ENCODE data around the gene CEACAM7.
A peak's percentile ranks its signal among the peaks of the same experiment; 100 is the strongest.

Gene CEACAM7

DNA sequence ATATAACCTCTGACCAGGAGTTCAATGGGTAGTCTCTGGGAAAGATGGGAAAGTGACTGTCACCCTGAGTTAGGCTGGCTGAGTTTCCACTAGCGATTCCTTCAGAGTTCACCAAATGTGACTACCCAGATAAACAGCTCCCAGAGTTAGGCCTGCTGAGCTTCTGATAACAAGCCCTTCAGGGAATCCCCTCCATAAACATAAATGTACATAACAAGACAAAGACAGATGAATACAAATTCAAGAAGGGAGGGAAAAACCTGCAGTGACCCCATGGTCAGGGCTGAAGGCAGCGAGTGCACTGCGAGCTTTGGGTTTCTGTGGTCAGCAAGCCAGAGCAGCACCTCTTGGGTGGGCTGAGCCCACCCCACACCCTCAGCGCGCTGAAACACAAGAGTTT lies 35.8 kb downstream of the CEACAM7 start:
- no peak for TF ChIP-seq POLR2A (IDR thresholded peaks at IDR 0.05; ENCODE audit: low read depth, low read length)
- no peak for DNase-seq (ENCODE audit: insufficient read length, low spot score)
- FAIRE-seq, result no peak

DNA sequence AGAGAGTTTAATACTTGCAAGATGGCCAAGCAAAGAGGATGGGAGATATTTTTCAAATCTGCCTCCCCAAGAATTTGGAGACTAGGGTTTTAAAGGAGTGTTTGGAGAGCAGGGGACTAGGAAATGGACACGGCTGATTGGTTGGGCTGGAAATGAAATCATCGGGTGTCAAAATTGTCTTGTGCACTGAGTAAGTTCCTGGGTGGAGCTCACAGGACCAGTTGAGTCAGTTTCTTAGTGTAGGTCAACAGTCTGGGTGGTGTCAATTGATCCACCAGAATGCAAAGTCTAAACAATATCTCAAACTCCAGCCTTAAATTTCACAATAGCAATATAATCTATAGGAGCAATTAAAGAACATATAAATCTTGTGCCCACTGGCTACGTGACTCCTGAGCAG lies 38.2 kb downstream of the CEACAM7 start:
- DNase-seq (ENCODE audit: insufficient read length, low spot score) (no peak), FAIRE-seq (no peak)
- no peak for TF ChIP-seq POLR2A (IDR thresholded peaks at IDR 0.05; ENCODE audit: low read depth, low read length)

DNA sequence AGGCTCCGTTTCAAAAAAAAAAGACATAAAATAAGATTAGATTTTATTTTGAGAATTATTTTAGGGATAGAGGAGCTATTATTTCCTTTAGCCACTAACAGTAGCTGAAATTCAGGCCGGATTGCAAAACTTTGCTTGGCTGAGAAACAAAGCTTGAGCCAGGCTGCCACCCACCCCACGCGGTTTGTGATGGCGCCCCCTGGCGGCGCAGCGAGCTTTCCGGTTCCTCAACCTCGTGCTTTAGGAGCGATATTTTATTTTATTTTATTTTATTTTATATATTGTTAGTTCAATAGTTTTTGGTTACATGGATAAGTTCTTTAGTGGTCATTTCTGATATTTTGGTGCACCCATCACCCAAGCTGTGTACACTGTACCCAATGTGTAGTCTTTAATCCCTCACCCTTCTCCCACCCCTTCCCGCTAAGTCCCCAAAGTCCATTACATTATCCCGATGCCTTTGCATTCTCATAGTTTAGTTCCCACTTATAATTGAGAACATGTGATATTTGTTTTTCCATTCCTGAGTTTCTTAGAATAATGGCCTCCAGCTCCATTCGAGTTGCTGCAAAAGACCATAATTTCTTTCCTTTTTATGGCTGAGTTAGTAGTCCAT lies 41.4 kb downstream of the CEACAM7 start:
- FAIRE-seq (no peak), DNase-seq (ENCODE audit: insufficient read length, low spot score) (no peak)
- TF ChIP-seq POLR2A (IDR thresholded peaks at IDR 0.05; ENCODE audit: low read depth, low read length), result no peak

DNA sequence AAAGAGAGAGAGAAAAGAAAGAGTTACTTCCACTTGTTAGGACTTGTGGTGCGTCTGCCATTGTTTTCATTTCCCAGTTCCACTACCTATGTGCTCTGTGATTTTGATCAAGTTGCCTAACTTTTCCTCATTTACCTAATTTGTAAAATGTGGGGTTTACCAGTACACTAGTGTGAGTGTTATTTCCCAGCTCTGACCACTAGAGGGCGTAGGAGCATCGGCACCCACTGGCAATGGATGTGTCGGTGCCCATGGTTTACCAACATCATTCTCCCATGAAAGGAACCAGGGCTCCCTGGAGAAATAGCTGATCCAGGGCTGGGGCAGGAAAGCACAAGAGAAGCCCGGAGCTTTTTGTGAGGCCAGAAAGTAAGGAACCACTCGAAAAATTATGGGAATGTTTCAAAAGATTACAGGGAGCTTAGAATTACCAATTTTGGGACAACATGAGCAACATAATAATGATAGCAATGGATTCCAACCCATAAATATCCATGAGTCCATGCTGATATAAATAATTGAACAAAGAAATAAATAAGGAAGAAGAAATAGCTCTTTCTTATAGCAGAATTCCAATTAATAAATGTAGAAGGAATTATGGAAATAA lies 46.1 kb downstream of the CEACAM7 start:
- peak; percentile 83 for DNase-seq (ENCODE audit: insufficient read length, low spot score)
- FAIRE-seq, result peak; percentile 75
- TF ChIP-seq POLR2A (IDR thresholded peaks at IDR 0.05; ENCODE audit: low read depth, low read length), result no peak

DNA sequence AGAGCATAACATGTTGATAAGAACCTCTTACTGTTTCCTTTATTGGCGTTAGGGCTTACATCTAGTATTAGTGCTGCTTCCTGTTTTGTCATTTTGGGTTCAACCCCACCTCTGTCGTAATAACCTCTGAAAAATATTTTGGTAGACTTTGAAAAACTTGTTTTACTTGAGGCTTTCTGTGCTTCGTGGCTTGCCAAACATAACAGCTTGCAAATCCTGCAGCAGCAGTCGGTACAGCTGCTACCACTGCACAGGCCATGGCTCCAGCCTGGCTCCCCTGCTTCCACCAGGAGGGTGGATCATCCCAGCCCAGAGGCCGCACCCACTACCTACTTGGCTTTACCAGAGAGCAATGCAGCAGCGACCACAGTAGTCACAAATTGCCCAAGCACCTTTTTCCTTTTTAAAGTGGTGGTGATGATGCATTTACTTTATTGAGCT lies 49.4 kb downstream of the CEACAM7 start:
- TF ChIP-seq POLR2A (IDR thresholded peaks at IDR 0.05; ENCODE audit: low read depth, low read length), result no peak
- no peak for DNase-seq (ENCODE audit: insufficient read length, low spot score)
- no peak for FAIRE-seq

DNA sequence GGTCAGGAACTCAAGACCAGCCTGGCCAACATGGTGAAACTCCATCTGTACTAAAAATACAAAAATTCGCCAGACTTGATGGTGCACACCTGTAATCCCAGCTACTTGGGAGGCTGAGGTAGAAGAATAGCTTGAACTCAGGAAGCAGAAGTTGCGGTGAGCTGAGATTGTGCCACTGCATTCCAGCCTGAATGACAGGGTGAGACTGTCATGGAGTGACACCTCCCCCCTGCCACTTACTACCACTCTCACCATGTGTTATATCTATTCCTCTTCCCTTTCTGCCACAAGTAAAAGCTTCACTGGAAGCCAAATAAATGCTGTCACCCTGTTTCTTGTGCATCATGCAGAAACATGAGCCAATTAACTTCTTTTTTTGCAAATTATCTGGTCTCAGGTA lies 50.6 kb downstream of the CEACAM7 start:
- no peak for DNase-seq (ENCODE audit: insufficient read length, low spot score)
- no peak for TF ChIP-seq POLR2A (IDR thresholded peaks at IDR 0.05; ENCODE audit: low read depth, low read length)
- FAIRE-seq, result no peak

DNA sequence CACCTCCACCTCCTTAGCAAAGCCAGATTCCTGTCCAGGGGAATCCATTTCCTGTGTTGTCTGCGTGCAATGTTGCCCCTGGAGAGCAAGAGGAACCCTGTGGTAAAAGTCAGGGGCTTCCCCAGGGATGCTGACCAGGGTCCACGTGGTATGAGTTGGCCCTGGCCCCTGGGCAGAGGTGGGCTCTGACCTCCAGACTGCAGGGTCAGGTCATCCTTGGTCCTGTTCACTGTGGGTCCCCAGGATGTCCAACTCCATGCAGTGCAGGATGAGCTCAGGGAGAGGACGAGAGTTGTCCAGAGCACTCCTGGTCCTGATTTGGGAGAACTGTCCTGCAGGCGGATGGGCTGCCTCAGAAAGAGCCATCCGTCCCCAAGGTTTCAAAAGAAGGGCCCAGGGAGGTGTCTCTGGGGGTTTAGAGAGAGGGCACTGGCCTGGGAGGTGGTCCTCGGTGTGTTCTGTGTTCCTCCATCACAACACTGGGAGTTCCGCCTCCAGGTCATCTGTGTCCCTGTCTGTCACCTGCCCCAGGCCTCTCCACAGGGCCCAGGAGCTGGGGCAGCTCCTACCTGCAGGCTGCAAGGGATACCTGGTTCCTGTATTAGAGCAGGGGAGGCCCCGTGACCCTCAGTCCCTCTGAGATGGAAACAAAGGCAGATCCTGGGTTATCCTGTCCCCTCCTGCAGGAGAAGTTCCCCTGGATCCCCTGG lies 59.9 kb downstream of the CEACAM7 start:
- DNase-seq (ENCODE audit: insufficient read length, low spot score) (no peak), FAIRE-seq (no peak)
- TF ChIP-seq POLR2A (IDR thresholded peaks at IDR 0.05; ENCODE audit: low read depth, low read length), result no peak

DNA sequence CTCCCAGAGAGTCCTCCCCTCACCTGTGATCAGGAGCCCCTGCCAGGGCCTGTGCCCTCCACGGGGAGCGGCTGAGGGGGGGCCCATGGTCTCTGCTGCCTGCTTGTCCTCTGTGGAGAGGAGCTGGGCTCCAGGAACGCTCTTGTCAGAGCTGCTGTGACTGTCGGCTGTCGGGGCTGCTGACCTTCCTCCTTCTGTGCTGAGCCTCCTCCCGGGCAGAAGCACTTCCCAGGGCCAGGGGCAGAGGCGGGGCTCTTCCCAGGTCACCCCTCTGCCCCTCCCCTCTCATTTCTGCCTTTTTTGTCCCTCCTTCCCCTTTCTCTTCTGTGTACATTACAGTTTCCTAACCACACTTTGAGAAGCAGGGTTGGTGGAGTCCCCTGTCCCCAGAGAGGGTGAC lies 61.2 kb downstream of the CEACAM7 start, which contains the start of gene CEACAM4:
TSS of gene CEACAM4 (minus strand) at position 198 of the 400 bp plus-strand sequence. CDS start at position 87, 111 bp downstream.
- FAIRE-seq (no peak), DNase-seq (ENCODE audit: insufficient read length, low spot score) (no peak)
- TF ChIP-seq POLR2A (IDR thresholded peaks at IDR 0.05; ENCODE audit: low read depth, low read length), result no peak

DNA sequence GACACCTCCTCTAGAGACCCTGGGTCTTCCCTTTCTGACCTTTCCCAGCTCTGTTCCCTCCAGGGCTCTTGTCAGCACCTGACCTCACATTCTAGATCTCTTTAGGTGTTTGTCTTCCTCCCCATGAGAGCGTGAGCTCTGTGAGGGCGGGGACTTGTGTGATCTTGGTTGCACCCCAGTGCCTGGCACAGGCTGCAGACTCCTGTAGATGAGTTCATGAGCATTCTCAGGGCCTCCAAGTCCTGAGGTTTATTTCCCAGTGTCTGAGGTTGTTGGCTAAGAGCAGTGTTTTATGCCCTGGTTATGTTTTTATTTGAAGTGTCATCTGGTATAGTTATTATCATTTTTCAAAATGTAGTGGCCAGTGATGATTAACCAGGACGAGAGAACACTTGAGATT lies 61.8 kb downstream of the CEACAM7 start:
- TF ChIP-seq POLR2A (IDR thresholded peaks at IDR 0.05; ENCODE audit: low read depth, low read length), result no peak
- DNase-seq (ENCODE audit: insufficient read length, low spot score) (no peak), FAIRE-seq (no peak)

DNA sequence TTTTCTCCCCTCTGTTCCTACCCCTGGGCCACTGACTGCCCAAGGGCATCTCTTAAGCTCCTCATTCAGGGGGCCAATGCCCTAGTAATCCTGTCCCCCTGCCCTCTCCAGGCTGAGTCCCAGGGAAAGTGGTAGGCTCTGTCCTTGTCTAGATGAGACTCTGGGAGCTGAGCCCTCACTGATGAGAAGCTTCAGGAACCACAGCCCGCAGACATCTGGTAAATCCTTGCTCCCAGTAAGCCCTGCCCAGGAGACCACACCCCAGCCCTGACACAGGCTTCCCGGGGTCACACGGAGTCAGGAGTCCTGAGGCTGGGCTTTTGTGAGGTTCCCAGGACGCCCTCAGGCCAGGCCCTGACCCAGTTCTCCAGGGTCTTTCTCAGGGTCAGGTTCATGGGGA lies 63.1 kb downstream of the CEACAM7 start:
- no peak for FAIRE-seq
- DNase-seq (ENCODE audit: insufficient read length, low spot score), result no peak
- no peak for TF ChIP-seq POLR2A (IDR thresholded peaks at IDR 0.05; ENCODE audit: low read depth, low read length)

DNA sequence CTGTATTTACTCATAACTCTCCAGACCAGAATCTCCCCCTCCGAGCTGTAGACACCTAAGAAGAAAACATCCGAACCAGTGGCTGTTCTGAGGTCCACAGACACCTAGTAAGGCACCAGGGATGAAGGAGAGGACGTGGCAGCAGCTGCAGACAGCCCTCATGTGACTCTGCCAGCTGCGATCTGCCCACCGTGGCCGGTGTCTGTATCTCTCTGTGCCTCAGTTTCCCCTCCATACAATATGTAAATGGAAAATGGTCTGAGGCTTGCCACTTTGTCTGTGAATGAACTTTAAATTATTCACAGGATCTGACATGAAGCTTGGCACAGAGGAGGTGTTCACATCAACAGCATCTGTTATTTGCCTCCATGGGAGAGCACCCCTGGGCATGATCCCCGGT lies 63.6 kb downstream of the CEACAM7 start:
- FAIRE-seq, result no peak
- TF ChIP-seq POLR2A (IDR thresholded peaks at IDR 0.05; ENCODE audit: low read depth, low read length), result no peak

DNA sequence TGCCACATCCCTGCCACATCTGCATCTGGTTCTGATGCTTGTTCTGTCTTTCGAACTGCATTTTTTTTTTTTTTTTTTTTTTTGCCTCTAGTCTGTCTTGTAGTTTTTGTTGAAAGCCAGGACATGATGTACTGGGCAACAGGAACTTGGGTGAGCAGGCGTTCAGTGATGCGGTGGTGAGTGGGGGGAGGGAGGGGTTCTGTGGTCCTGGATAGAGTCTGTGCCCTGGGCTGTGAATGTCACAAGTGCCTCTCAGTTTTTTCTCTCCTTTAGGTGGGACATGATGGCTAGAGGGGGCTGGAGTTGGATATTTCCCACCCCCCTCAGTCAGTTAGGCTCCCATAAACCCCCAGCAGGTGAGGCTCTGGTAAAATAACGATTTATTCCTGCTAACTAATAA lies 64.7 kb downstream of the CEACAM7 start:
- no peak for FAIRE-seq
- TF ChIP-seq POLR2A (IDR thresholded peaks at IDR 0.05; ENCODE audit: low read depth, low read length), result no peak
- no peak for DNase-seq (ENCODE audit: insufficient read length, low spot score)

More for the DNA sequence above, 63.6 kb downstream of the CEACAM7 start:
- no peak for DNase-seq (ENCODE audit: insufficient read length, low spot score)

All from H54 (cell line).